22Rv1 (cell line): ENCODE measurements around the gene ICA1.
"Not testable (repeated sequence)": the region's sequence is repeated elsewhere in the genome, so short reads cannot be mapped to it uniquely, and the experiment has no call there.

ENCODE experiments used
- CTCF ChIP-seq: fragments of 450-650 bp; IDR thresholded peaks from 2 replicates; pipeline ENCODE4 v1.5.1; 2017; ENCODE audit warnings: mild to moderate bottlenecking
- ZFX ChIP-seq: fragments of 450-650 bp; IDR thresholded peaks from 2 replicates; pipeline ENCODE4 v1.6.1; 2017; ENCODE audit warnings: antibody characterized with exemption, borderline replicate concordance

GRCh38 chr7:8239702-8240362, 22.1 kb downstream of the ICA1 start:
- not testable (repeated sequence) for TF ChIP-seq CTCF, ZFX
